ENCODE data around the gene C22orf39.

DNA sequence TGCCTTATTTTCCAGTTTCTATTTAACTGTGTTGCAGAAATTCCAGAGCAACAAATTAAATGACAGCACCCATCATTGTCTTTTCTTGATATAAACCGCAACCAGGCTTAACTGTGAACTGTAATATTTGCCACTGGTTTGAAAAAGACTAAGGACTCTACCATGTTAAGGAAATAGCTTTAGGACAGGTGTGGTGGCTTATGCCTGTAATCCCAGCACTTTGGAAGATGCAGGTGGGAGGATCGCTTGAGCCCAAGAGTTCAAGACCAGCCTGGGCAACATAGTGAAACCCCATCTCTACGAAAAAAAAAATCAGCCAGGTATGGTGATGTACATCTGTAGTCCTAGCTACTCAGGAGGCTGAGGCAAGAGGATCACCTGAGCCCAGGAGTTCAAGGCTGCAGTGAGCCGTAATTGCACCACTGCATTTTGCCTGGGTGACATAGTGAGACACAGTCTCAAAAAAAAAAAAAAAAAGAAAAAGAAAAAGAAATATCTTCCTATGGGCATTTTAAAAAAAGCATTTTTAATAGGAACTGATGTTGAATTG is 44.8 kb downstream of the C22orf39 start:
- TF ChIP-seq, protein P1, sequence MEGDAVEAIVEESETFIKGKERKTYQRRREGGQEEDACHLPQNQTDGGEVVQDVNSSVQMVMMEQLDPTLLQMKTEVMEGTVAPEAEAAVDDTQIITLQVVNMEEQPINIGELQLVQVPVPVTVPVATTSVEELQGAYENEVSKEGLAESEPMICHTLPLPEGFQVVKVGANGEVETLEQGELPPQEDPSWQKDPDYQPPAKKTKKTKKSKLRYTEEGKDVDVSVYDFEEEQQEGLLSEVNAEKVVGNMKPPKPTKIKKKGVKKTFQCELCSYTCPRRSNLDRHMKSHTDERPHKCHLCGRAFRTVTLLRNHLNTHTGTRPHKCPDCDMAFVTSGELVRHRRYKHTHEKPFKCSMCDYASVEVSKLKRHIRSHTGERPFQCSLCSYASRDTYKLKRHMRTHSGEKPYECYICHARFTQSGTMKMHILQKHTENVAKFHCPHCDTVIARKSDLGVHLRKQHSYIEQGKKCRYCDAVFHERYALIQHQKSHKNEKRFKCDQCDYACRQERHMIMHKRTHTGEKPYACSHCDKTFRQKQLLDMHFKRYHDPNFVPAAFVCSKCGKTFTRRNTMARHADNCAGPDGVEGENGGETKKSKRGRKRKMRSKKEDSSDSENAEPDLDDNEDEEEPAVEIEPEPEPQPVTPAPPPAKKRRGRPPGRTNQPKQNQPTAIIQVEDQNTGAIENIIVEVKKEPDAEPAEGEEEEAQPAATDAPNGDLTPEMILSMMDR (IDR thresholded peaks at IDR 0.05), result no peak
- no peak for TF ChIP-seq POLR2A (IDR thresholded peaks at IDR 0.05)
